Activated CD4-positive, alpha-beta T cell treated with anti-CD3 and anti-CD28 coated beads, Interleukin-2, Interleukin-6, amounts not matched to agents 100 ng/mL and 50 ng/mL, durations not matched to agents 16 hours and 8 hours (primary cell): ENCODE data around the gene DSCAML1.
A peak's percentile ranks its signal among the peaks of the same experiment; 100 is the strongest.
"Not testable (repeated sequence)": the region's sequence is repeated elsewhere in the genome, so short reads cannot be mapped to it uniquely, and the experiment has no call there.

Experiments
- DNase-seq: peaks from one replicate; pipeline ENCODE4 v3.0.0-alpha.2; 2020

DSCAML1 gene

DNA sequence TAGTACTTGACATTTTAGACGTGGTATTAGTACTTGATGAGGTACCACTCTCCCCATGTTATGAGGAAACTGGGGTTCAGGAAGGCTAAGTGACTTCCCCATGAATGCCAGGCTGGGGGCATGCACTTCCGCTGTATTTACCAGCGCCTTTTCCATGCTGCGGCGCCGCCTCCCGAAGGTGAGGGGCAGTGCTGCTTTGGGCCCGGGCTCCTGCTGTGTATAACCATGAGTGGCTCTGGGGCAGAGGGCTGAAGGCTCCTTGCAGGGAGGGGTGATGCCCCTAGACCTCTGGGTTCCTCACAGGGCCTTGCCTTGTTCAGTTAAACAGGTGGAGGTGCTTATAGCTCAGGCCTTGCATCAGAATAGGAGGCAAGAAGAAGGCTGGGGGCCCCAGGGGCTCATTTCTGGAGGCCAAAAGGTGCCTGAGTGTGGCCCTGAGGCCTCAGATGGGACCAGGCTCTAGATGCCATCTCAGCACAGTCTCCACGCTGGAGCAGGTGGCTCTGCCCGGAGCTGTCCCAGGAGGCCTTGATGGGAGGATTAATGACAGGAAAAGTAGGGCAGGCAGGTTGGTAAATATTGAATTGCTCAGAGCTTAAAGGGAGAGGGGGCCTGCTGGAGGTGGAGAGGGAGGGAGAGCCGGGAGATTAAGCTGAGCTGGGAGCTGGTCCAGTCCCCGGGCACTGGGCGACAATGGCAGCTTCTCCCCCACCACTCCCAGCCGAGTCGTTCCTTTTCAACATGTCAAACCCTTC is 339.8 kb downstream of the DSCAML1 start:
- DNase-seq, result no peak

DNA sequence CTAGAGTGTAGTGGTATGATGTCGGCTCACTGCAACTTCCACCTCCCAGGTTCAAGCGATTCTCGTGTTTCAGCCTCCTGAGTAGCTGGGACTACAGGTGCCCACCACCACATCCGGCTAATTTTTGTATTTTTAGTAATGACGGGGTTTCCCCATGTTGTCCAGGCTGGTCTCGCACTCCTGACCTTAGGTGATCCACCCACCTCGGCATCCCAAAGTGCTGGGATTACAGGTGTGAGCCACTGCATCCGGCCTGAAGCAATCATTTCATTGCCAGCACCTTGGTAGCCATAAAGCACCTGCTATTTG is 340.3 kb downstream of the DSCAML1 start:
- not testable (repeated sequence) for DNase-seq

DNA sequence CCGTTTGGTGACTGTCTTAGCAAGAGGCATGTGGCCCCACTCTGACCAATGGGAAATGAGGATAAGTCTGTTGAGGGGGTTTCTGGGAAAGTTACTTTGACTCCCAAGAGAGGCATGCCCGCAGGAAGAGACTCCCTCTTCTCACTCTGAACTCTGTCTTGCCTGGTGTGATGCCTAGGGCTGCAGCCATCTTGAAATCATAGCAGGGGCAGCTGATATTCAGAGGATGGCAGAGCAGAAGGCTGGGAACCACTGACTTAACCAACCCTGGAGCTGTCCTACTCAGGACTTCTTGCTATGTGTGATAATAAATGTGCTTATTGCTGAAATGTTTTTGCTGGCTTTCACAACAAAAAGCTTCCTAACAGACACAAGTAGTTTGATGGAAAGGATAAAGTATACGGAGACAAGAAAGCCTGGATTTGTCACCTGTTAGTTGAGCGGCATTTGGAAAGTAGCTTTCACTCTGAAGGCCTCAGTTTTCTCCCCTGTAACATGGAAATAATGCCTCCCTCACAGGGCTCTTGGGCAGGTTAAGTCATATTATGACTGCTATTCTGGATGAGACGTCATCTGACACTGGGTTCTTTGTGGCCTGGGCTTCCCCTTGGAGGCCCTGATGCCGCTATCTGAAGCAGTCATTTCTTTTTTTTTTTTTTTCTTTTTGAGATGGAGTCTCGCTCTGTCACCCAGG is 340.8 kb downstream of the DSCAML1 start:
- DNase-seq, result peak; percentile 76

DNA sequence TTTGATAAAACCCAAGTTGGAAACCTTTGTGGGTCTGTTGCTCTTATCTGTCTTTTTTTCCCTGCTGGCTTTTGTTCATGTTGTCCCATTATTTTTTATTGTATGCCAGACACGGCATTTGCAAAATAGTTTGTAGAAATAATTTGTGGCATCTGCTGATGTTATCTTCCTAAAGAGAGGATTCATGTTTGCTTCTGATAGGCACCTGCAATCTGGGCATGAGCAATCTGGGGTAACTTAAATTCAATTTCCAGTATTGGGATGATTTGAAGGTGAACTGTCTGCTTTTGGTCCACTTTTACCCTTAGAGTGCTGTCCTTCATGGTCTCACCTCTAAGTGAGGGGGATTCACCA is 342.5 kb downstream of the DSCAML1 start:
- no peak for DNase-seq

DNA sequence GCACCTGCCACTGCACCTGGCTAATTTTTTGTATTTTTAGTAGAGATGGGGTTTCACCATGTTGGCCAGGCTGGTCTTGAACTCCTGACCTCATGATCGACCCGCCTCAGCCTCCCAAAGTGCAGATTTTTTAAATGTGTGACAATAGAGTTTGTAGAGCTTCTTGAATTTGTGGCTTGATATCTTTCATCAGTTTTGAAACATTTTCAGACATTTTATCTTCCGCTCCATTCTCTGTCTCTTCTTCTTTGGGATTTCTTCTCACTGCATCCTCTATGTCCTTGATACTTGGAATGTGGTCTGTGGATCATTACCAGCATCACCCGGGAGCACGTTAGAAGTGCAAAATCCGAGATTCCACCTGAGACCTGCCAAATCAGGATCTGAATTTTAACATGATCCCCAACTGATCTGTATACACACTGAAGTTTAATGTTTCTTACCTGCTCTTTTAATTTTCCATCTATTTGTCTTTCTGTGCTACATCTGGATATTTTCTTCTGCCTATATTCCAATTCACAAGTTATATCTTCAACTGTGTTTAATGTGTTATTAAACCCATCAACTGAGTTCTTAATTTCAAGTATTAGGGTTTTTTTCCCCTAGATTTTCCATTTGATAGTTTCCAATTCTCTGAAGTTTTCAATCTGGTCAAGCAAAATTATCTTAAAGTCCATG is 343.0 kb downstream of the DSCAML1 start:
- no peak for DNase-seq

DNA sequence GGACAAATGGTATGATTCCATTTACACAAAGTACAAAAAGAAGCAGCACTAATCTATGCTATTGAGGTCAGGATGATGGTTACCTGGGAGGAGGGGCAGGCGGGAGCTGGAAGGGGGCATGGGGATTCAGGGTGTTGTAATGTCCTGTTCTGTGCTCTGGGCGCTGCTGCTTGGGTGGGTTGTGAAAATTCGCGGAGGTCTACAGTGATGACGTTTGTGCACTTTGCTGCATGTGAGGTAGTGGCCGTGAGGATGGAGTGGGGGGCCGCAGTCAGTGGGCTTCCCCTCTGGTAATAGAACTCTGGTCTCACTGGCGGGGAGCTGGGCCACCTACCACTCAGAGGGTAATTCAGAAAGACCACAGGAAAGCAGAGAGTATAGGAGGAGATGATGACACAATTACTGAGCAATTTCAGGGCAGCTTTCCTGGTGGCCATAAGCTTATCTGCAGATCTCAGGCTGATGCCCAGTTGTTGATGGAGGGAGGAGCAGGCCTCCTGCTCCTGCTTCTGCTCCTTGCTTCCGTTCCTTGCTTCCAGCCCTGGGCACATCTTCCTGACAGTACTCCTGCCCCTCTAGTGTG is 347.8 kb downstream of the DSCAML1 start:
- no peak for DNase-seq

DNA sequence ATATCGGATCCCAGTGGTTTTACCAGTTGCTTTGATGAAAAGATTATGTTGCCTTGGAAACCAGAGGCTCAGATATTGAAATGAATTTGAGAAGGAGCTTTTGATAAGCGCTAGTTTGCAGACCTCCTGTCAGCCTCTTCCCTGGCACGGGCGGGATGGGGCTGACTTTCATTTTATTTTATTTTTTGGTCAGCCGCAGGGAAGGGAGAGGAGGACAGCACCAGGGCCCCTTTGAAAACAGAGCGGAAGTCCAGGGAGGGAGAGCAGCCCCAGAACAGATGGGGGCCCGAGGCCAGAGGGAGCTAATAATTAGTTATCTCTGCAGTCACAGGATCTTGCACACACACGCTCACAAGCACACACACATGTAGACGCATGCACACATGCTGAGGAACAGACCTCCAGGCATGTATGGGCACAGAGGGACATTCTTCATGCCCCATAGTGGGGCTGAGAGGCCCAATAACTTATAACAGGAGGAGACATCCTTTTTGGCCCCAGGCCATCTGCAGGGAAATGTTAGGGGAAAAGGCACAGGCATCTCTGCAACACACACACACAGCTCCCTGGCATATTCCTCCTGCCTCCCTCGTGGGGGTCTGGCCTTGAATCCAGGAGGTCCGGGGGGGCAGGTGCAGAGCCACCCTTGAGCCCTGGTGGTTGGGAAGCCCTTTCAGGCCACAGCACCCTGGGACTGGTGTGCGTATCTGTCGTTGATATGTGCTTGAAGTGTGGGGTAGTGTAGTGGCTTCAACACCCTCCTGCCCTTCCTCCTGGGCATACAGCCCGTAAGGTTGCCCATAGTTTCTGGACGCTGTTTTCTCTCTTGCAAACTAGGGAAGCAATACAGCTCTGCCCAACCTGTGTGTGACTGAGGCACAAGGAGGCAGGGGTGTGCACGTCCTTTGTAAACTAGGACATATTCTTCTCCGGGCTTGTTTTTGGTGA is 352.0 kb downstream of the DSCAML1 start:
- DNase-seq, result no peak

DNA sequence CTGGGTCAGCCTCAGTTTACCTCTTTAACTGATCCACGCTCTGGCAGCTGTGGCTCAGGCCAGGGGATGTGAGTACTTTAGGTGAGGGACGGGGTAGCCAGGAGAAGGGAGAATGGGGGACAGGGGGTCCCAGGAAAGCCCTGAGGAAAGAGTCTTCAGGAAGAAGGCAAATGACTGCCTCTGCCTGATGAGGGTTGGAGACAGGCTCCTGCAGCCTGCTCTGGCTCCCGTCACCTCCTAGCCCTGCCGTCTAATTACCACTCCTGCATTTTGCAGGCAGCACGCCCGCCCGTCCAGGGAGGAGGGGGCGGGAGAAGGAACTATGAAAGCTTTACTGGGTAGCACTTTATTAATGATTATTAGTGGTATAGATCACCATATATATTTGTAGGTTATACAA is 352.8 kb downstream of the DSCAML1 start:
- no peak for DNase-seq

DNA sequence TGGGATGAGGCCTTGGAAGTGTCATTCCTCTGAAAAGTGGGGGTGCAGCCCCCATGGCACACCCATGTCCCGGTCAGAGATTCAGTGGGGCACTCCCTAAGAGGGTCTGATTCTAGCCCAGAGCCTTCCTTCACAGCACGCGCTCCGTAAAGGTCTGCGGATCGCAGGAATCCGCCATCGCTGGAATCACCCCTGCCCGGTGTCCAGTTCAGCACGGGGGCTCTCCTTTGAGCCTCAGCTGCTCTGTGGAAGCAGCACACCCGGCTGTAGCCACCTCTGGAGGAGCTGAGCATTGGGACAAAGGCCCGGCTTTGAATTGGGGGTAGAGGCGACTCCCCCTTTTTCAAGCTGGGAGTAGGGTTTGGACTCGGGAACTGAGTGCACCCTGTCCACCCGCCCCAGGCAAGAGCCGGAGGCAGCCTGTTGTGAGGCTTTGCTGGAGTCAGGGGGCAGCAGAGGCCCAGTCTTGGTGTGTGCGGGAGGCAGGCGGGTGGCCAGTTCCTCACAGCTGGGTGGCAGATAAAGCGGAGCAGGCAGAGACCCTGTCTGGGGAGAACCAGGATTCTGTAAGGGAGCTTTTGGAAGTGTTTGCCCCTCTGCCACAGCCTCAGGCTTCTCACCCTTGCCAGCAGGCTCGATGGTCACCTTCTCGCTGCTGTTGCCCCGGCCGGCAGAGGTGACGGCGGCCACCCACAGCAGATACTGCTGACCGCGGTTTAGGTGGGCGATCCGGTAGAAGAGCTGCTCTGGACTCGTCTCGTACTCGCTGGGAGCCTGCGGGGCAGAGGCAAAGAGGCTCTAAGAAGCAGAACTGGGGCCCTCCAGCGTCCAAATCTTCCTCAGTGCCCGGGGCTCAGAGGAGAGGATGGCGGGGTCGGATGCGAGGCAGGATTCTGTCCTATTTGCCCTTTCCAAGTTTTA is 353.5 kb downstream of the DSCAML1 start:
- no peak for DNase-seq

DNA sequence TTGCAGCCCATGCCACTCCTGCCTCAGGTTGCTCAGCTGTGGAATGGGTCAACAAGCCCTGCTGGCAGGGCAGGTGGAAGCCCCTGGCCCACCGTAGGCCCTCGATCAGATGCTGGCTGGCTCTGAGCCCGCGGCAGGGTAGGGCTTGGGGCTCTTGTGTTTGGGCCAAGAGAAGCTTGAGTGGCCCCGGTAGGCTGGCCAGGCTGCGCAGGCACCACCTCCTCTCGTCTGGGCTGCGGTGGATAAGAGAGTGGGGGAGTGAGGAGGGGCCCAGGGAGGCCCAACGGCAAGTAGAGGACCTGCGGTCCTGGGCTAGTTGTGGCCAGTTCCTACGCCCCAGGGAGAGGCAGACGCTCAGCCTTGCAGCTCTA is 354.2 kb downstream of the DSCAML1 start:
- no peak for DNase-seq

DNA sequence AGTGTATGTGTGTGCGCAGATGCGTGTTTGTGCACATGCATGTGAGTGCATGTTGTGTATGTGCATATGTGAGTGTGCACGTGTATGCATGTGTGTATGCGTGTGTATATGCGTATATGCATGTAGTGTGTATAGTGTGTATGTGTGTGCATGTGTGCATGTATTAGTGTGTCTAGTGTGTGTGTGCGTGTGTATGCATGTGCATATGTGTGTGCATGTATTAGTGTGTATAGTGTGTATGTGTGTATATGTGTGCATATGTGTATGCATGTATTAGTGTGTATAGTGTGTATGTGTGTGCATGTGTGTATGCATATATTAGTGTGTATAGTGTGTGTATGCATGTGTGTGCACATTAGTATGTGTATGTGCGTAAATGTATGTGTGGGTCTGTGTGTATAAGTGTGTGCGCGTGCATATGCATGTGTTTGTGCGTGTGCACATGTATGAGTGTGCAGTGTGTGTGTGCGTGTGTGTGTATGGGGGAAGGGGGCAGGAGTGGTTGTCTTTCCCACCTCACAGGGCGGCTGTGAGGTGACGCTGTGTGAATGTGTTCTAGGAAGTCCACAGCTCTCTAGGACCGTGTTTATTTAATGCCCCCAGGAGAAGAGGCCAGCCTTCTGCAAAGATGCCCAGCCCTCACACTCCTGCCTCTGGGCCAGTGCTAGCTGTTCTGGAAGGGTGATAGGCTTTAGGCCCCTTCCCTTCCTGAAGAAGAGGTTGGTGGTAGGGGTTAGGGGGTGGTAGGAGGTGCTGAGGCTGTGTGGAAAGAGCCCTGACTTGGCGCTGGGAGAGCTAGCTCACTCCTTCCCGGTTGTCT is 354.8 kb downstream of the DSCAML1 start:
- no peak for DNase-seq

DNA sequence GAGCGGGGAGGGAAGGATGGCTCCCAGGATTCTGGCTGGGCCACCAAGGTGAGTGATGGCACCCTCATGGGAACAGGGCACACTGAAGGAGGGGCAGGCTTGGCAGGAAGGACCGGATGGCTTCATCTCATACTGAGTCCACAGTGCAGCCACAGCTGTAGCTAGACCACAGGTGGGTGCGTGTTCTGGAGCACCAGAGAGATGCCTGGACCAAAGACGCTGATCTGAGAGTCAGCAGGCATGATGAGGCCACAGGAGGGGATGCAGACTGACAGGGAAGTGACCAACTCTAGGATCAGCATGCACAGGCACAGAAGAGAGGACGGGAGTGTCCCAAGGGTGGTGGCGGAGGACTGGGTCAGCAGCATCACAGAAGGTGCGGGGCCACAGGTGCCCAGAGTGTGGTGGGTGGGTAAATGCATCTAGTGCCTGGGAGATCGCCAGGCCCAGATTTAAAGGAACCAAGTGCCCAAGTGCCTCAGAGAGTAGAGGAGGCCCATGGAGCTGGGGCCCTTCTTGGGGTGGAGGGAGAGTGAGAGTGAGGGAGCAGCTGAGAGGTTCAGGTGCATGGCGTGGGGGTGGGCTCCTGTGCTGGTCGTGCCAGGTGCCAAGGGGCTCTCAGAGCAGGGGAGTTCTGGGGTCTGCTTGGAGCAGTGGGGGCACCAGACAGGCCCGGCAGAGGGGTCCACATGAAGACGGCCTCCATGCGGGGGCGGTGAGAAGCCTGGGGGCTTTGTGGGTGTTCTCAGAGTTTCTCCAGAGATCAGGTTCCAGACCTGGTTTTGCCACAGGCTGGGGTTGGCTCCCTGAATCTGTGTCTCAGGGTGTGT is 355.7 kb downstream of the DSCAML1 start:
- DNase-seq, result no peak

DNA sequence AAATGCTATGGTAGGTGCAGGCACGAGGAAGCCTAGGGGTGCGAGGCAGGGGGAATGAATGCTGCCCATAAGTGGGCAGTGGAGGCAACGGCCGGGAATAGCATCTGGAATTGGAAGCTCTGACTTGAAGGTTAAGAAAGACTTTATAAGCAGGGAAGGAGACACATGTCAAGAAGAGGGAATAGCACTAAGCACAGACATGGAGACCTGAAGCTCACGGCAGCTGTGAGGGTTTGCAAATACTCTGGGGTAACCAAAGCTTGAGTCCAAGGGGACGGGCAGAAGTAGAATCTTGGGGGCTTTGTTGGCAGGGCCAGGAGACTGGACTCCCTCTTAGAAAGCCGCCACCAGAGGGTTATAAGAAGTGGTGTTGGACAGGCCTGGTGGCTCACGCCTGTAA is 356.8 kb downstream of the DSCAML1 start:
- DNase-seq, result no peak

DNA sequence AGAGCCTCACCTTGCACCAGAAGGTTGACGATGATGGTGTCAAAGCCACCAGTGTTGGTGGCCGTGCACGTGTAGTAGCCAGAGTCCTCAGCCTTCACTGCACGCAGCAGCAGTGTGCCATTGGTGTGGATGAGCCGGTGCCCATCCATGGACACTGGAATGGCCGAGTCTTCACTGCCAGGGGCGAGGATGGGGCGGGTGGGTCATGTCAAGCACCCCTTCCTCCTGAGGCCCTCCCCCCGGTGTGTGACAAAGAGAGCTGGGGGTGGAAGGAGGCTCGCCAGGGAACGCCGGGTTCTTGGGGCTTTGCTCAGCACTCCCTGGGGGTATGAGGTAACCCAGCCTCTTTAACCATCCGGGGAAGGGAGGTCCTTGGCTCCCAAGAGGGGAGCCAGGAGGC is 357.8 kb downstream of the DSCAML1 start:
- no peak for DNase-seq

DNA sequence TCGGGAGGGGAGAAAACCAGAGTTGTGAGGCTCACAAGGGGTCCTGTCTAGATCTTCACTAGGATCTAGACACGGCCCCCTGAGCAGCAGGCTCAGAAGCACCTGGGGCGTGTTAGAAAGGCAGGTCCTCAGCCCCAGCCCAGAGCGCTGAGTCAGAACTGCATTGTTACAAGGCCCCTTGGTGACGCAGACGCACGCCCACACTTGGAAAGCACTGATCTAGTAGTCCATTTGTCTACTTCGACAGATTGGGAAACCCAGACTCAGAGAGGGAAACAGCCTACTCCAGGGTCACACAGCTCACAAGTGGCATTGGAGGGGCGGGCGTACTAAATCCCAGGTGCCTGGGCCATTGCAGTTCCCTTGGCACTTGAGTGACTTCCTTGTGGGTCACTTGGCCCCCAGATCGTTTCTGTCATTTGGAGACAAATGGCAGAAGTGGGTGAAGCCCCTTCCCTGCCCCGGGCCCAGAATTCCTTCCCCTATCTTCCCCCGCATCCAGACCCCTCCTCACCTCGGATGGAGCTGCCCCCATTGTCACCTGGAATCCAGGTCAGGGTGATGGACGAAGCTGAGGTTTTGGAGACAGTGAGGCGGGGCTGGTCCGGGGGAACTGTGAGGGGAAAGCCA is 358.5 kb downstream of the DSCAML1 start:
- DNase-seq, result no peak

DNA sequence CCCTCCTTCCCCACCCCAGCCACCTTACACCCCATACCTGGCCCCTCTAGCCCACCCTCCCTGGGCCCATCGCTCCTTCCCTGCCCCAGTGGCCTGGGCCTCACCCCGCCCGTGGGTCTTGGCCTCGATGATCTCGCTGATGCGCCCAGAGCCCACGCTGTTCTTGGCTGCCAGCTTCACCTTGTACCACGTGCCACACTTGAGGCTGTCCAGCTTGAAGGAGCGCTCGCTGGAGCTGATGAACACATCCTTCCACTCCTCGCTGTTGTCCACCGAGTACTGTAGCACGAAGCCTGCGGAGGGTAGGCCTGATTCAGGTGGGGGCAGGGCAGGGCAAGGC is 359.3 kb downstream of the DSCAML1 start:
- no peak for DNase-seq

DNA sequence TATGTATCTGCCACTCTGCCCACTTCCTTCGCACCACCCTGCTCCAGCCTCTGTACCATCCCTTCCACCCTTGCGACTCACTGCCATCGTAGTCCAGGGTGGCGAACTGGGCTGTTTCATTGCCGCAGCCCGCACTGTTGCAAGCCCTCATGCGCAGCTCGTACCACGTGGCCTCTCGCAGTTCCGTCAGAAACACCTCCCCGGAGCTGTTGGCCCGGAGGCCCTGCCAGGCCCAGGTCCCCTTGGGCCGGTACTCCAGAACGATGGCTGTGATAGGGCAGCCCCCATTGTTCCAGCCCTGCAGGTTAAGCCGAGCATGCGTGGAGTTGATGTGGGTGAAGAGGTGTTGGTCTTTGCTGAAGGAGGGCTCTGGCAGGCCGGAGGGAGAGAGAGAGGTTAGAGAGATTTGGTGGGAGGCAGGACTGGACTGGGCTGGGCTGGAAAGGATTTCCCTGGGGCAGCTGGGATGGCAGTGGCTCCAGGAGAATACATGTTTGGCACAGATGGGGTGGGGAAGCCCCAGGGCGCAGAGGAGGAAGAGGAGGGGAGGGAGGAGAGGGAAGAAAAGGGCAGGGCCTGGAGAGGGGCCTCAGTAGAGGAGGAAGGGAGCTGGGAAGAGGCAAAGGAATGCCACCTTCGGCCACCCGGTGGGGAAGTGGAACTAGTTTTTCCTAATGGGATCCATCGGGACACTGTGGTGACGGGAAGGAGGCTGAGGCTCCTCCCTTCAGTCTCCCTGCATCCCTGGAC is 359.8 kb downstream of the DSCAML1 start:
- no peak for DNase-seq

DNA sequence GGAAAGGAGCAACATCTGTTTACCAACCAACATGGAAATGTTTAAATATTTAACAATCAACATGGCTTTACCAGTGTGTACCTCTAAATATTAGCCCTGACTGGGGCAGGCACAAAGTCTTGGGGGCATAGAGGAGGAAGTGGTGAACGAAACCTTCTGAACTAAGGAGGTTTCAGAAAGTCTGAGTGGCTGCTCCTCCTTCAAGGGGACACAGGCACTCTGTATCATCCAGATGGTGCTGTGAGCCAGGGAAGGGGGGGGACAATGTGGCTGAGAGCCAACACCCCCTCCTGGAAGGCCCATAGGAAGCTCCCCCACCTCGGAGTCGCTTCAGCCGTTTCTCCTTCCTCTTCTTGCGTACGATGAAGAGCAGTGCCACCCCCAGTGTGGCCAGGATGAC is 361.7 kb downstream of the DSCAML1 start:
- no peak for DNase-seq

DNA sequence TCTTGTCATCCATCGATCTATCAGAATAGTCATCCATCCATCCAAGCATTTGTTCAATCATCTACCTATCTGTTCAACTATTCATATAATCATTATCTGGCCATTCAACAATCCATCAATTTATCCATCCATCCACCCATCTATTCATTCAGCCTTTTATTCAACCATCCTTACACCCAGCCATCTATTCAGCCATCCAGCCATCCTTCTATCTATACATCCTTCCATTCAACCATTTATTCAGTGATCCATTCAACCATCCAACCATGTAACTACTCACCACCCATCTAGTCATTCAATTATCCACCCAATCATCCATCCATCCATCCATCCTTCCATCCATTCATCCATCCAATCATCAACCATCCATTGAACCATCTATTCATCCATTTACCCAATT is 362.5 kb downstream of the DSCAML1 start:
- no peak for DNase-seq
